ENCODE data around the gene SAMHD1.

The SAMHD1 gene

GRCh38 chr20:36871640-36872570 lies 79.6 kb downstream of the SAMHD1 start:
- Histone ChIP-seq H2AK5ac (ENCODE audit: low read length) (no peak overlapping the region), H3K9me3 (ENCODE audit: insufficient read depth, low read depth, low read length) (no peaks in the 10 kb centered on the region), H3K79me1 (ENCODE audit: low read length) (no peaks in the 10 kb centered on the region), H3K9ac (ENCODE audit: low read length) (no peak overlapping the region), H3K4me3 (ENCODE audit: low read depth, low read length) (no peak overlapping the region), H4K8ac (ENCODE audit: low read depth, low read length) (no peak overlapping the region), H3K36me3 (ENCODE audit: control insufficient read depth in 1 of 2, insufficient read depth in 2 of 2, low read length in 2 of 2) (no peaks in the 10 kb centered on the region), H3K27me3 (ENCODE audit: insufficient read depth, low read length) (no peaks in the 10 kb centered on the region), H3K18ac (ENCODE audit: low read length) (no peak overlapping the region), H3K4ac (ENCODE audit: low read depth, low read length) (no peak overlapping the region), H4K91ac (ENCODE audit: low read depth, low read length) (no peak overlapping the region), H2BK12ac (ENCODE audit: low read length) (no peak overlapping the region), H3K79me2 (ENCODE audit: control insufficient read depth, insufficient read depth, low read length, poor library complexity) (no peaks in the 10 kb centered on the region), H2BK120ac (ENCODE audit: insufficient read depth, low read length, poor library complexity) (no peak overlapping the region), H2AFZ (ENCODE audit: insufficient read depth, low read length, poor library complexity) (no peak overlapping the region), H4K12ac (ENCODE audit: low read depth, low read length) (no peak overlapping the region), H3K14ac (ENCODE audit: low read length) (no peak overlapping the region), H3K23ac (ENCODE audit: low read length) (no peak overlapping the region), H3K4me1 (ENCODE audit: control insufficient read depth in 1 of 2, insufficient read depth in 2 of 2, low read length in 2 of 2) (no peaks in the 10 kb centered on the region), H2BK5ac (ENCODE audit: low read depth, low read length, poor library complexity) (no peak overlapping the region), H3K27ac (ENCODE audit: low read depth, low read length) (no peak overlapping the region), H3K4me2 (ENCODE audit: low read length) (no peak overlapping the region)
- no CpG with 5 or more reads among the region's 16 CpGs for WGBS (ENCODE audit: extremely low coverage, insufficient coverage, insufficient read length)
- no peak for DNase-seq

GRCh38 chr20:36866681-36867495 lies 84.6 kb downstream of the SAMHD1 start:
- no peak overlapping the region for H2BK12ac ChIP-seq (ENCODE audit: low read length)
- no peak overlapping the region for H3K23ac ChIP-seq (ENCODE audit: low read length)
- H3K14ac ChIP-seq (ENCODE audit: low read length), result no peak overlapping the region
- no peak overlapping the region for H3K4me2 ChIP-seq (ENCODE audit: low read length)
- peaks cover 4% of the 10 kb centered on the region for H3K27me3 ChIP-seq (ENCODE audit: insufficient read depth, low read length)
- H4K91ac ChIP-seq (ENCODE audit: low read depth, low read length), result no peak overlapping the region
- no peak overlapping the region for H3K4me3 ChIP-seq (ENCODE audit: low read depth, low read length)
- H3K27ac ChIP-seq (ENCODE audit: low read depth, low read length), result no peak overlapping the region
- no peak overlapping the region for H3K9ac ChIP-seq (ENCODE audit: low read length)
- no peak overlapping the region for H2AFZ ChIP-seq (ENCODE audit: insufficient read depth, low read length, poor library complexity)
- no peak overlapping the region for H2BK5ac ChIP-seq (ENCODE audit: low read depth, low read length, poor library complexity)
- DNase-seq, result no peak
- H4K12ac ChIP-seq (ENCODE audit: low read depth, low read length), result no peak overlapping the region
- no peaks in the 10 kb centered on the region for H3K36me3 ChIP-seq (ENCODE audit: control insufficient read depth in 1 of 2, insufficient read depth in 2 of 2, low read length in 2 of 2)
- H2BK120ac ChIP-seq (ENCODE audit: insufficient read depth, low read length, poor library complexity), result no peak overlapping the region
- H3K9me3 ChIP-seq (ENCODE audit: insufficient read depth, low read depth, low read length), result no peaks in the 10 kb centered on the region
- peaks cover 8% of the 10 kb centered on the region for H3K79me2 ChIP-seq (ENCODE audit: control insufficient read depth, insufficient read depth, low read length, poor library complexity)
- H3K4ac ChIP-seq (ENCODE audit: low read depth, low read length), result no peak overlapping the region
- H3K4me1 ChIP-seq (ENCODE audit: control insufficient read depth in 1 of 2, insufficient read depth in 2 of 2, low read length in 2 of 2), result peaks cover 0 to 3% of the 10 kb centered on the region in 2 experiments
- WGBS (ENCODE audit: extremely low coverage, insufficient coverage, insufficient read length), result no CpG with 5 or more reads among the region's 8 CpGs
- H2AK5ac ChIP-seq (ENCODE audit: low read length), result no peak overlapping the region
- H3K18ac ChIP-seq (ENCODE audit: low read length), result no peak overlapping the region
- H4K8ac ChIP-seq (ENCODE audit: low read depth, low read length), result no peak overlapping the region
- H3K79me1 ChIP-seq (ENCODE audit: low read length), result peaks cover 12% of the 10 kb centered on the region

- no CpG with 5 or more reads among the region's 7 CpGs for WGBS (ENCODE audit: extremely low coverage, insufficient coverage, insufficient read length)
- H3K4me3 ChIP-seq (ENCODE audit: low read depth, low read length), result no peak overlapping the region
- peaks cover 4% of the 10 kb centered on the region for H3K27me3 ChIP-seq (ENCODE audit: insufficient read depth, low read length)
- H3K4me2 ChIP-seq (ENCODE audit: low read length), result no peak overlapping the region
- H2BK120ac ChIP-seq (ENCODE audit: insufficient read depth, low read length, poor library complexity), result no peak overlapping the region
- no peak overlapping the region for H2BK5ac ChIP-seq (ENCODE audit: low read depth, low read length, poor library complexity)
- no peak overlapping the region for H3K9ac ChIP-seq (ENCODE audit: low read length)
- H3K36me3 ChIP-seq (ENCODE audit: control insufficient read depth in 1 of 2, insufficient read depth in 2 of 2, low read length in 2 of 2), result peaks cover 0 to under 1% of the 10 kb centered on the region in 2 experiments
- no peak overlapping the region for H3K4ac ChIP-seq (ENCODE audit: low read depth, low read length)
- no peak overlapping the region for H3K18ac ChIP-seq (ENCODE audit: low read length)
- no peak overlapping the region for H2AFZ ChIP-seq (ENCODE audit: insufficient read depth, low read length, poor library complexity)
- H4K91ac ChIP-seq (ENCODE audit: low read depth, low read length), result no peak overlapping the region
- H3K79me2 ChIP-seq (ENCODE audit: control insufficient read depth, insufficient read depth, low read length, poor library complexity), result peaks cover 8% of the 10 kb centered on the region
- H3K23ac ChIP-seq (ENCODE audit: low read length), result no peak overlapping the region
- peaks cover 0 to 8% of the 10 kb centered on the region in 2 experiments for H3K4me1 ChIP-seq (ENCODE audit: control insufficient read depth in 1 of 2, insufficient read depth in 2 of 2, low read length in 2 of 2)
- no peak overlapping the region for H3K14ac ChIP-seq (ENCODE audit: low read length)
- no peak overlapping the region for H4K12ac ChIP-seq (ENCODE audit: low read depth, low read length)
- H2BK12ac ChIP-seq (ENCODE audit: low read length), result no peak overlapping the region
- H2AK5ac ChIP-seq (ENCODE audit: low read length), result no peak overlapping the region
- no peak overlapping the region for H4K8ac ChIP-seq (ENCODE audit: low read depth, low read length)
- H3K27ac ChIP-seq (ENCODE audit: low read depth, low read length), result no peak overlapping the region
- H3K79me1 ChIP-seq (ENCODE audit: low read length), result peaks cover 12% of the 10 kb centered on the region
- DNase-seq, result no peak
- H3K9me3 ChIP-seq (ENCODE audit: insufficient read depth, low read depth, low read length), result no peaks in the 10 kb centered on the region
These were observed 85.3 kb downstream of the SAMHD1 start for GRCh38 chr20:36866164-36866563.

- H3K79me2 ChIP-seq (ENCODE audit: control insufficient read depth, insufficient read depth, low read length, poor library complexity), result peaks cover 8% of the 10 kb centered on the region
- DNase-seq, result no peak
- no peak overlapping the region for H2AK5ac ChIP-seq (ENCODE audit: low read length)
- no peak overlapping the region for H2BK120ac ChIP-seq (ENCODE audit: insufficient read depth, low read length, poor library complexity)
- H3K4me3 ChIP-seq (ENCODE audit: low read depth, low read length), result no peak overlapping the region
- no peak overlapping the region for H4K91ac ChIP-seq (ENCODE audit: low read depth, low read length)
- H3K4me1 ChIP-seq (ENCODE audit: control insufficient read depth in 1 of 2, insufficient read depth in 2 of 2, low read length in 2 of 2), result peaks cover 0 to 8% of the 10 kb centered on the region in 2 experiments
- H3K79me1 ChIP-seq (ENCODE audit: low read length), result peaks cover 12% of the 10 kb centered on the region
- H3K23ac ChIP-seq (ENCODE audit: low read length), result no peak overlapping the region
- no peak overlapping the region for H4K8ac ChIP-seq (ENCODE audit: low read depth, low read length)
- H3K27me3 ChIP-seq (ENCODE audit: insufficient read depth, low read length), result peaks cover 4% of the 10 kb centered on the region
- no peak overlapping the region for H4K12ac ChIP-seq (ENCODE audit: low read depth, low read length)
- H2BK12ac ChIP-seq (ENCODE audit: low read length), result no peak overlapping the region
- H2BK5ac ChIP-seq (ENCODE audit: low read depth, low read length, poor library complexity), result no peak overlapping the region
- H3K14ac ChIP-seq (ENCODE audit: low read length), result no peak overlapping the region
- H3K18ac ChIP-seq (ENCODE audit: low read length), result no peak overlapping the region
- peaks cover 0 to 2% of the 10 kb centered on the region in 2 experiments for H3K36me3 ChIP-seq (ENCODE audit: control insufficient read depth in 1 of 2, insufficient read depth in 2 of 2, low read length in 2 of 2)
- no peak overlapping the region for H3K27ac ChIP-seq (ENCODE audit: low read depth, low read length)
- no peak overlapping the region for H3K4me2 ChIP-seq (ENCODE audit: low read length)
- H2AFZ ChIP-seq (ENCODE audit: insufficient read depth, low read length, poor library complexity), result no peak overlapping the region
- no peaks in the 10 kb centered on the region for H3K9me3 ChIP-seq (ENCODE audit: insufficient read depth, low read depth, low read length)
- no peak overlapping the region for H3K9ac ChIP-seq (ENCODE audit: low read length)
- no peak overlapping the region for H3K4ac ChIP-seq (ENCODE audit: low read depth, low read length)
These were observed 85.7 kb downstream of the SAMHD1 start for GRCh38 chr20:36865861-36866149.
